Astrocyte (in vitro differentiated cells and primary cell): Measurements from ENCODE around the gene WNT3A. TPM values are rescaled to one million over a fixed set of nuclear protein-coding genes. Genes with fewer than 3 reads are reported as not detected.

Experiments
- DNase-seq: peaks from one replicate; pipeline ENCODE4 v3.0.0-alpha.2; 2010; ENCODE audit warnings: low read depth
- FAIRE-seq: peaks from 2 replicates; lab custom pipeline; 2011; peaks lifted over from hg19 to GRCh38; lab: Jason Lieb, UNC
- H2AFZ ChIP-seq: 2 replicates; pipeline ENCODE4 v1.6.0; 2012; ENCODE audit warnings: low read depth, low read length, inconsistent platforms
- H3K27ac ChIP-seq: 2 replicates; pipeline ENCODE4 v1.5.1; 2011; ENCODE audit warnings: low read depth, low read length, inconsistent platforms
- H3K27me3 ChIP-seq: 2 replicates; pipeline ENCODE4 v1.6.0; 2011; ENCODE audit warnings: low read length, inconsistent platforms; ENCODE audit not compliant: insufficient read depth
- H3K36me3 ChIP-seq: 2 replicates; pipeline ENCODE4 v1.5.1; 2011; ENCODE audit warnings: low read length, inconsistent platforms; ENCODE audit not compliant: insufficient read depth
- H3K4me1 ChIP-seq: 2 replicates; pipeline ENCODE4 v1.5.1; 2011; ENCODE audit warnings: low read length, inconsistent platforms; ENCODE audit not compliant: insufficient read depth
- H3K4me2 ChIP-seq: 2 replicates; pipeline ENCODE4 v1.6.0; 2012; ENCODE audit warnings: low read length, inconsistent platforms
- H3K4me3 ChIP-seq: 2 replicates; pipeline ENCODE4 v1.5.1; 2011; ENCODE audit warnings: low read depth, mild to moderate bottlenecking, low read length, inconsistent platforms; ENCODE audit not compliant: insufficient read depth
- H3K79me2 ChIP-seq: 2 replicates; pipeline ENCODE4 v1.6.0; 2012; ENCODE audit warnings: mild to moderate bottlenecking, low read length, inconsistent platforms; ENCODE audit not compliant: insufficient read depth
- H3K9ac ChIP-seq: 2 replicates; pipeline ENCODE4 v1.6.0; 2012; ENCODE audit warnings: mild to moderate bottlenecking, low read length, inconsistent platforms
- H3K9me3 ChIP-seq: 2 replicates; pipeline ENCODE4 v1.5.1; 2012; ENCODE audit warnings: low read depth, mild to moderate bottlenecking, low read length, inconsistent platforms; ENCODE audit not compliant: insufficient read depth
- H4K20me1 ChIP-seq: 2 replicates; pipeline ENCODE4 v1.6.0; 2012; ENCODE audit warnings: low read length, inconsistent platforms; ENCODE audit not compliant: insufficient read depth
- H3K27ac Mint-ChIP-seq: one replicate; pipeline ENCODE4 v1.8.0; 2021; ENCODE audit warnings: mild to moderate bottlenecking, mixed read lengths; ENCODE audit not compliant: unreplicated experiment
- H3K27me3 Mint-ChIP-seq: one replicate; pipeline ENCODE4 v1.8.0; 2021; ENCODE audit warnings: low read depth, mixed read lengths; ENCODE audit not compliant: unreplicated experiment
- H3K36me3 Mint-ChIP-seq: one replicate; pipeline ENCODE4 v1.8.0; 2021; ENCODE audit warnings: low read depth, mixed read lengths; ENCODE audit not compliant: unreplicated experiment
- H3K4me1 Mint-ChIP-seq: one replicate; pipeline ENCODE4 v1.8.0; 2021; ENCODE audit warnings: low read depth, mixed read lengths; ENCODE audit not compliant: unreplicated experiment
- H3K4me3 Mint-ChIP-seq: one replicate; pipeline ENCODE4 v1.8.0; 2021; ENCODE audit warnings: mild to moderate bottlenecking, moderate library complexity, mixed read lengths; ENCODE audit not compliant: unreplicated experiment
- H3K9me3 Mint-ChIP-seq: one replicate; pipeline ENCODE4 v1.8.0; 2021; ENCODE audit warnings: mild to moderate bottlenecking, mixed read lengths; ENCODE audit not compliant: unreplicated experiment
- EZH2 ChIP-seq: IDR thresholded peaks from 2 replicates; pipeline ENCODE4 v1.6.1; 2012; ENCODE audit warnings: mild to moderate bottlenecking, low read length, inconsistent platforms; ENCODE audit not compliant: insufficient read depth
- total RNA-seq: library from RNA; stranded (reverse); gene quantifications from 2 replicates; pipeline ENCODE4 v1.2.1, GENCODE V29; 2021
- TF ChIP-seq, protein P1 (sequence below): IDR thresholded peaks from 2 replicates; pipeline ENCODE4 v1.5.1; 2011; ENCODE audit warnings: low read depth, mild to moderate bottlenecking, inconsistent platforms, low read length, moderate library complexity; ENCODE audit not compliant: insufficient read depth

Gene WNT3A
- total RNA-seq, 1 donor from 2014 or later: not detected

DNA sequence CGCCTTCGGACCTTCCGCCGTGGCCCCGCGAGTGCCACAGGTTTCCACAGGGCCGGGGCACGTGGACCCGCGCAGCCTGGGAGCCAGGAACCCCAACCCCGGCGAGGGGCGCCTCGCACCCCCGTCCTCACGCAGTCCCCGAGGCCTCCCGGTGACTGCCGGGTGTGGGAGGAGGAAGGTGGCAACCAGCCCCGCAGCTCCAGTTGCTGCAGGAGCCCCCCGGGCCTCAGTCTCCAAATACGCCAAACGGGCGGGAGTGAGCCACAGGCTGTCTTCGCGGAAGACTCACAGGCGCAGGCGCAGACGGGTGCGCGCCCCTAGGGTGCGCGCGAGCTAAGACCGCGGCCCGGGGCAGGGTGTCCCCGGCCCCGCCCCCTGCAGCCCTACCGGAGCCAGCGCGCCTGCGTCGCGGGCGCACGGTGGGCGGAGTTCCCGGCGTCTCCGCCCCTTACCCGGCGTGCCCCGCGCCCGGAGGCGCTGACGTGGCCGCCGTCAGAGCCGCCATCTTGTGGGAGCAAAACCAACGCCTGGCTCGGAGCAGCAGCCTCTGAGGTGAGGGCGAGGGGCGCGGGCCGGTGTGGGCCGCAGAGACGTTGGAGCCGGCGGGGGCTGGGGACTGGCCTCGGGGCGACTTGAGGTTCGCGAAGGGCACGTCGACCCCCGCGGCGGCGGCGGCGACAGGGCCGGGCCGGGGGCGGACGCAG lies 75.6 kb downstream of the WNT3A start, which contains the start of gene ARF1:
ARF1 (plus strand) TSS at position 495 of the 704 bp plus-strand sequence. CDS start 14,407 bp downstream, outside the sequence.
- H4K20me1 ChIP-seq: peaks cover 67% of the 10 kb centered on the region
- peak within 1 kb of the TSS; percentile 97 for H3K27ac ChIP-seq
- H3K4me1 ChIP-seq: peaks cover 40% of the 10 kb centered on the region
- peak within 1 kb of the TSS; percentile 97 for H3K4me3 ChIP-seq
- peak within 1 kb of the TSS; percentile 100 for H3K9ac ChIP-seq
- H3K27me3 ChIP-seq: no peaks in the 10 kb centered on the region
- TF ChIP-seq EZH2: no peak
- TF ChIP-seq, protein P1, sequence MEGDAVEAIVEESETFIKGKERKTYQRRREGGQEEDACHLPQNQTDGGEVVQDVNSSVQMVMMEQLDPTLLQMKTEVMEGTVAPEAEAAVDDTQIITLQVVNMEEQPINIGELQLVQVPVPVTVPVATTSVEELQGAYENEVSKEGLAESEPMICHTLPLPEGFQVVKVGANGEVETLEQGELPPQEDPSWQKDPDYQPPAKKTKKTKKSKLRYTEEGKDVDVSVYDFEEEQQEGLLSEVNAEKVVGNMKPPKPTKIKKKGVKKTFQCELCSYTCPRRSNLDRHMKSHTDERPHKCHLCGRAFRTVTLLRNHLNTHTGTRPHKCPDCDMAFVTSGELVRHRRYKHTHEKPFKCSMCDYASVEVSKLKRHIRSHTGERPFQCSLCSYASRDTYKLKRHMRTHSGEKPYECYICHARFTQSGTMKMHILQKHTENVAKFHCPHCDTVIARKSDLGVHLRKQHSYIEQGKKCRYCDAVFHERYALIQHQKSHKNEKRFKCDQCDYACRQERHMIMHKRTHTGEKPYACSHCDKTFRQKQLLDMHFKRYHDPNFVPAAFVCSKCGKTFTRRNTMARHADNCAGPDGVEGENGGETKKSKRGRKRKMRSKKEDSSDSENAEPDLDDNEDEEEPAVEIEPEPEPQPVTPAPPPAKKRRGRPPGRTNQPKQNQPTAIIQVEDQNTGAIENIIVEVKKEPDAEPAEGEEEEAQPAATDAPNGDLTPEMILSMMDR: no peak
- DNase-seq: peak; percentile 65
- H3K9me3 ChIP-seq: no peaks in the 10 kb centered on the region
- peaks cover 4% of the 10 kb centered on the region for H3K36me3 ChIP-seq
- peaks cover 70% of the 10 kb centered on the region for H3K79me2 ChIP-seq
- Mint-ChIP-seq H3K4me1 (peaks cover 28% of the 10 kb centered on the region), H3K36me3 (peaks cover 3% of the 10 kb centered on the region), H3K27me3 (peaks cover 4% of the 10 kb centered on the region), H3K9me3 (no peaks in the 10 kb centered on the region), H3K4me3 (peak within 1 kb of the TSS; percentile 98), H3K27ac (peak within 1 kb of the TSS; percentile 99)
- peak within 1 kb of the TSS; percentile 98 for H3K4me2 ChIP-seq
- no peak for FAIRE-seq
- peak within 1 kb of the TSS; percentile 69 for H2AFZ ChIP-seq

DNA sequence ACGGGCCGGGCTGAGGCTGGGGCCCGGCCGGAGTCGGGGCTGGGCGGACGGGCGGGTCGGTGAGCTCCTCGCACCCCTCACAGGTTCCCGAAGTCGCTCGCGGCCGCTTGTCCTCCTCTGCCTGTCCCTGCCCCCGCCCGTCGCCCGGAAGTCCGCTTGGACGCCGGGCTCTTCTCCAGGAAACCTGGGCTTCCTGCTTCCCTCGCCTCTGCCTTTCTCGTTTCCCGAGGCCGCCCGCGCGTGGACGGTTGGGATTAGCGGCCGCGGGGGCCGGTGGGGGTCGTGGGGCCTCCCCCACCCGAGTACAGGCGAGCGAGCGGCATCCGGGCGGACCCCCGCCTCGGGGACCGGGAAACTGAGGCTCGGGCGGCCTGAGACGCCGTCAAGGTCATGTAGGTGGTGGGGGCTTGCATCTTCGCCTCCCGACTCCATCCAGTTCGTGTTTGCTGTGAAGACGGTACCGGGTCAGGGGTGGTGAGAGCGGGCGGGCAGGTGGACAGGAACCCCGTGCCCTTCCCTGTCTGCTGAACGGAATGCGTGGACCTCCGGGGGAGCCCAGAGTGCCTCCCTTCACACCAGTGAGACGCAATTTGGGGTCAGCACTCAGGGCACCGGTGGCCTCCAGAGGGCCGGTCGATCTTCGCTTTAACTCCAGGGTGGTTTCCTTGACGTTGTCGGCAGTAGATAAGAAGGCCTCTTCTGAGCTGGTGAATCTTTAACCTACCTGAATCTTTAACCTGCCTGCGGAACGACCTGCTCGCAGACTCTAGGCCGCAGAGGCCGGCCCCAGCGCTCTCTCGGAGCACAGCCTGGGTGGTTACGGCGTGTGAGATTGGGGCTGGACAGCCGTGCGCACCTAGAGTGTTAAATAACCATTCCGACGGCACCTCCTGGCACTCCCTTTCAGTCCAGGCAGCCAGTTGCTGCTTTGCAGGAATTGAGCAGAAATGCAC lies 76.4 kb downstream of the WNT3A start:
- peaks cover 49% of the 10 kb centered on the region for H3K4me1 ChIP-seq
- H3K9me3 ChIP-seq: no peaks in the 10 kb centered on the region
- no peak for FAIRE-seq
- no peaks in the 10 kb centered on the region for H3K27me3 Mint-ChIP-seq
- peak overlapping the region; percentile 98 for H3K4me3 Mint-ChIP-seq
- H3K36me3 Mint-ChIP-seq: peaks cover 3% of the 10 kb centered on the region
- H3K9ac ChIP-seq: peak overlapping the region; percentile 100
- peak overlapping the region; percentile 97 for H3K27ac ChIP-seq
- peaks cover 37% of the 10 kb centered on the region for H3K4me1 Mint-ChIP-seq
- H3K36me3 ChIP-seq: peaks cover 4% of the 10 kb centered on the region
- no peak overlapping the region for H2AFZ ChIP-seq
- TF ChIP-seq, protein P1: no peak
- no peak for TF ChIP-seq EZH2
- peaks cover 76% of the 10 kb centered on the region for H4K20me1 ChIP-seq
- peak overlapping the region; percentile 97 for H3K4me3 ChIP-seq
- H3K27me3 ChIP-seq: no peaks in the 10 kb centered on the region
- peak overlapping the region; percentile 98 for H3K4me2 ChIP-seq
- H3K9me3 Mint-ChIP-seq: no peaks in the 10 kb centered on the region
- H3K79me2 ChIP-seq: peaks cover 78% of the 10 kb centered on the region
- H3K27ac Mint-ChIP-seq: peak overlapping the region; percentile 99
- DNase-seq: no peak
